Type B pancreatic cell (in vitro differentiated cells): ENCODE measurements around the gene SPATA13. TPM values are rescaled to one million over a fixed set of nuclear protein-coding genes. Genes with fewer than 3 reads are reported as not detected.
A peak's percentile ranks its signal among the peaks of the same experiment; 100 is the strongest.

Experiments used
- DNase-seq: peaks from one replicate; pipeline ENCODE4 v3.0.0; 2021; ENCODE audit warnings: mixed read lengths; ENCODE audit not compliant: unreplicated experiment; ENCODE audit errors: extremely low spot score
- H3K27ac Mint-ChIP-seq: 2 replicates; pipeline ENCODE4 v1.8.0; 2021; ENCODE audit warnings: mild to moderate bottlenecking, mixed read lengths
- H3K27me3 Mint-ChIP-seq: 2 replicates; pipeline ENCODE4 v1.8.0; 2021; ENCODE audit warnings: mixed read lengths
- H3K36me3 Mint-ChIP-seq: 2 replicates; pipeline ENCODE4 v1.8.0; 2021; ENCODE audit warnings: mixed read lengths
- H3K4me1 Mint-ChIP-seq: one replicate; pipeline ENCODE4 v1.8.0; 2021; ENCODE audit warnings: mixed read lengths; ENCODE audit not compliant: unreplicated experiment
- H3K4me3 Mint-ChIP-seq: 2 replicates; pipeline ENCODE4 v1.8.0; 2021; ENCODE audit warnings: mild to moderate bottlenecking, mixed read lengths
- H3K9me3 Mint-ChIP-seq: 2 replicates; pipeline ENCODE4 v1.8.0; 2021; ENCODE audit warnings: mixed read lengths
- CTCF ChIP-seq: fragments of 200-600 bp; sonication (generic); conservative IDR thresholded peaks from 2 replicates; pipeline ENCODE4 v1.5.0; 2021; ENCODE audit warnings: antibody characterized with exemption, mild to moderate bottlenecking
- total RNA-seq: library from RNA; stranded (reverse); gene quantifications from 2 replicates; pipeline ENCODE4 v1.2.1, GENCODE V29; 2021; ENCODE audit warnings: low replicate concordance

Gene SPATA13
- total RNA-seq, 1 donor from 2014 or later: 22.0 TPM

- no peak overlapping the region for H3K4me3 Mint-ChIP-seq
- peak overlapping the region; percentile 49 for H3K27ac Mint-ChIP-seq
- peaks cover 9% of the 10 kb centered on the region for H3K9me3 Mint-ChIP-seq
- no peak for DNase-seq
- no peaks in the 10 kb centered on the region for H3K36me3 Mint-ChIP-seq
- H3K4me1 Mint-ChIP-seq: peaks cover 21% of the 10 kb centered on the region
- no peak for TF ChIP-seq CTCF
- no peaks in the 10 kb centered on the region for H3K27me3 Mint-ChIP-seq
These were observed 32.4 kb upstream of the SPATA13 start for GRCh38 chr13:24128112-24128511.

- H3K27me3 Mint-ChIP-seq: no peaks in the 10 kb centered on the region
- no peak overlapping the region for H3K27ac Mint-ChIP-seq
- DNase-seq: no peak
- no peak overlapping the region for H3K4me3 Mint-ChIP-seq
- H3K36me3 Mint-ChIP-seq: no peaks in the 10 kb centered on the region
- peaks cover 9% of the 10 kb centered on the region for H3K9me3 Mint-ChIP-seq
- TF ChIP-seq CTCF: no peak
- H3K4me1 Mint-ChIP-seq: peaks cover 28% of the 10 kb centered on the region
These were observed 31.6 kb upstream of the SPATA13 start for GRCh38 chr13:24128962-24129361.

- peaks cover 25% of the 10 kb centered on the region for H3K4me1 Mint-ChIP-seq
- no peaks in the 10 kb centered on the region for H3K27me3 Mint-ChIP-seq
- H3K27ac Mint-ChIP-seq: no peak overlapping the region
- no peak for DNase-seq
- H3K36me3 Mint-ChIP-seq: no peaks in the 10 kb centered on the region
- peak overlapping the region; percentile 10 for H3K4me3 Mint-ChIP-seq
- TF ChIP-seq CTCF: no peak
- peaks cover 9% of the 10 kb centered on the region for H3K9me3 Mint-ChIP-seq
These were observed 30.4 kb upstream of the SPATA13 start for GRCh38 chr13:24129914-24130774.

- Mint-ChIP-seq H3K9me3 (peaks cover 9% of the 10 kb centered on the region), H3K4me3 (no peak overlapping the region), H3K4me1 (peaks cover 25% of the 10 kb centered on the region), H3K27ac (no peak overlapping the region), H3K27me3 (no peaks in the 10 kb centered on the region), H3K36me3 (no peaks in the 10 kb centered on the region)
- TF ChIP-seq CTCF: no peak
- no peak for DNase-seq
These were observed 28.8 kb upstream of the SPATA13 start for GRCh38 chr13:24131749-24132148.

GRCh38 chr13:24133021-24133795 is 27.3 kb upstream of the SPATA13 start:
- Mint-ChIP-seq H3K4me1 (peaks cover 25% of the 10 kb centered on the region), H3K4me3 (no peak overlapping the region), H3K27me3 (no peaks in the 10 kb centered on the region), H3K27ac (no peak overlapping the region), H3K36me3 (no peaks in the 10 kb centered on the region), H3K9me3 (peaks cover 9% of the 10 kb centered on the region)
- TF ChIP-seq CTCF: no peak
- DNase-seq: no peak
